HG03039 (cell line): ENCODE measurements around the gene APLP2.
"Not testable (repeated sequence)": the region's sequence is repeated elsewhere in the genome, so short reads cannot be mapped to it uniquely, and the experiment has no call there.

Experiments
- ATAC-seq: cut with Tn5 transposase; IDR thresholded peaks from one replicate; pipeline ENCODE4 v1.9.1; 2021; ENCODE audit warnings: mild to moderate bottlenecking, moderate library complexity; ENCODE audit not compliant: unreplicated experiment

The APLP2 gene

GRCh38 chr11:130189492-130190210, 120.0 kb downstream of the APLP2 start:
- ATAC-seq, result no peak

GRCh38 chr11:130190371-130190881, 120.7 kb downstream of the APLP2 start:
- ATAC-seq, result no peak

DNA sequence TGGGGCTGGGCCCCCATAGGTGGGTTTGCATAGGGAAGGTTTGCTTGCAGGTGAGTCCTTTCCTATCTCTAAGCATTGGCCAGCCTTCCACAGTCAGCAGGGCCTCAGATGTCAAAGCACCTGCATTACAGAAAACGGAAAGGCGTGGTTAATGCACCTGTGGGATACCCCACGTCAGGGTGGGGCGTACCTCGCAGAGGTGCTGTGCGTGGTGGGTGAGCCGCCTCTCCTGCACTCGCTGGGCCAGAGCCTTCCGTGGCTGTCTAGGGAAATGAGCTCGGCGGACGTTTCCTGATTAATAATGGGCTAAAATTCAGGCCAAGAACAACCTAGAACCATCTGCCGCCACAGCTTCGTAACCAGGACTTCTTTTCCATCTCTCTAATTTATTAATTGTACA, 122.2 kb downstream of the APLP2 start:
- no peak for ATAC-seq

GRCh38 chr11:130192845-130193267, 123.2 kb downstream of the APLP2 start:
- no peak for ATAC-seq

GRCh38 chr11:130193551-130193950, 123.9 kb downstream of the APLP2 start:
- not testable (repeated sequence) for ATAC-seq
